GM18867 (cell line): ENCODE measurements around the gene DDC.
A peak's percentile ranks its signal among the peaks of the same experiment; 100 is the strongest.
"Not testable (repeated sequence)": the region's sequence is repeated elsewhere in the genome, so short reads cannot be mapped to it uniquely, and the experiment has no call there.

Experiments
- ATAC-seq: cut with Tn5 transposase; IDR thresholded peaks from one replicate; pipeline ENCODE4 v1.9.1; 2021; ENCODE audit warnings: mild to moderate bottlenecking, moderate library complexity; ENCODE audit not compliant: unreplicated experiment

DDC gene

GRCh38 chr7:50556247-50556991 lies 8.8 kb downstream of the DDC start:
- no peak for ATAC-seq

GRCh38 chr7:50555594-50556140 lies 9.5 kb downstream of the DDC start:
- ATAC-seq = no peak

GRCh38 chr7:50554431-50555322 lies 10.5 kb downstream of the DDC start:
- ATAC-seq = no peak

GRCh38 chr7:50553973-50554372 lies 11.2 kb downstream of the DDC start:
- ATAC-seq = peak; percentile 46

- ATAC-seq = no peak
Observed at GRCh38 chr7:50552921-50553320, 12.3 kb downstream of the DDC start.

- no peak for ATAC-seq
Observed at GRCh38 chr7:50552139-50552538, 13.1 kb downstream of the DDC start.

- not testable (repeated sequence) for ATAC-seq
Observed at GRCh38 chr7:50545613-50546012, 19.6 kb downstream of the DDC start.

- no peak for ATAC-seq
Observed at GRCh38 chr7:50544992-50545391, 20.2 kb downstream of the DDC start.

GRCh38 chr7:50543776-50544442 lies 21.3 kb downstream of the DDC start:
- ATAC-seq = no peak

GRCh38 chr7:50542132-50542531 lies 23.1 kb downstream of the DDC start:
- ATAC-seq = no peak

- no peak for ATAC-seq
Observed at GRCh38 chr7:50540785-50541579, 24.2 kb downstream of the DDC start.

- ATAC-seq = no peak
Observed at GRCh38 chr7:50539725-50540124, 25.5 kb downstream of the DDC start.

- no peak for ATAC-seq
Observed at GRCh38 chr7:50538478-50538877, 26.7 kb downstream of the DDC start.

GRCh38 chr7:50537417-50537816 lies 27.8 kb downstream of the DDC start:
- ATAC-seq = no peak

- not testable (repeated sequence) for ATAC-seq
Observed at GRCh38 chr7:50535291-50535711, 29.9 kb downstream of the DDC start.

- no peak for ATAC-seq
Observed at GRCh38 chr7:50534690-50535290, 30.4 kb downstream of the DDC start.

GRCh38 chr7:50533866-50534265 lies 31.3 kb downstream of the DDC start:
- no peak for ATAC-seq

- no peak for ATAC-seq
Observed at GRCh38 chr7:50531928-50532327, 33.3 kb downstream of the DDC start.

GRCh38 chr7:50531401-50531911 lies 33.7 kb downstream of the DDC start:
- no peak for ATAC-seq

- ATAC-seq = no peak
Observed at GRCh38 chr7:50530766-50531165, 34.4 kb downstream of the DDC start.
